ENCODE measurements around the gene PREB.
"Not testable (repeated sequence)": the region's sequence is repeated elsewhere in the genome, so short reads cannot be mapped to it uniquely, and the experiment has no call there.

DNA sequence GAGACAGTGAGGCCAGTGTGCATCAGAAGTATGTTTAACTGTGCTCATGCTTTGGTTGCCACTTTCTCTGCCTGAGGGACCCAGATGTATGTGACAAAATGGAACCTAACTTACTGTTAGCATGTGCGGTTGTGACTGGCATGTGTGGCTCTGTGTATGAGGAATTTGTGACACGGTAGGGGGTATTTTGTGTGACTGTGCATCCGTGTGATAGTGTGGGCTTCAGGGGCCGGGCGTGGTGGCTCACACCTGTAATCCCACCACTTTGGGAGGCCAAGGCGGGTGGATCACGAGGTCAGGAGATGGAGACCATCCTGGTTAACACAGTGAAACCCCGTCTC is 15.1 kb downstream of the PREB start:
- TF ChIP-seq EP300 (IDR thresholded peaks at IDR 0.05); POLR2A (IDR thresholded peaks at IDR 0.05; ENCODE audit: low read depth); POLR2AphosphoS5 (IDR thresholded peaks at IDR 0.05): not testable (repeated sequence)
- TF ChIP-seq, protein P1, sequence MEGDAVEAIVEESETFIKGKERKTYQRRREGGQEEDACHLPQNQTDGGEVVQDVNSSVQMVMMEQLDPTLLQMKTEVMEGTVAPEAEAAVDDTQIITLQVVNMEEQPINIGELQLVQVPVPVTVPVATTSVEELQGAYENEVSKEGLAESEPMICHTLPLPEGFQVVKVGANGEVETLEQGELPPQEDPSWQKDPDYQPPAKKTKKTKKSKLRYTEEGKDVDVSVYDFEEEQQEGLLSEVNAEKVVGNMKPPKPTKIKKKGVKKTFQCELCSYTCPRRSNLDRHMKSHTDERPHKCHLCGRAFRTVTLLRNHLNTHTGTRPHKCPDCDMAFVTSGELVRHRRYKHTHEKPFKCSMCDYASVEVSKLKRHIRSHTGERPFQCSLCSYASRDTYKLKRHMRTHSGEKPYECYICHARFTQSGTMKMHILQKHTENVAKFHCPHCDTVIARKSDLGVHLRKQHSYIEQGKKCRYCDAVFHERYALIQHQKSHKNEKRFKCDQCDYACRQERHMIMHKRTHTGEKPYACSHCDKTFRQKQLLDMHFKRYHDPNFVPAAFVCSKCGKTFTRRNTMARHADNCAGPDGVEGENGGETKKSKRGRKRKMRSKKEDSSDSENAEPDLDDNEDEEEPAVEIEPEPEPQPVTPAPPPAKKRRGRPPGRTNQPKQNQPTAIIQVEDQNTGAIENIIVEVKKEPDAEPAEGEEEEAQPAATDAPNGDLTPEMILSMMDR (IDR thresholded peaks at IDR 0.05): not testable (repeated sequence)

Data from esophagus muscularis mucosa (tissue), 4 donors.